ENCODE measurements around the gene ATP2B1.

ATP2B1 gene

GRCh38 chr12:89655841-89656240, 52.8 kb downstream of the ATP2B1 start:
- H3K27ac ChIP-seq = no peak overlapping the region
- no peak for TF ChIP-seq CTCF (conservative IDR thresholded peaks at IDR 0.05)

GRCh38 chr12:89651192-89651591, 57.4 kb downstream of the ATP2B1 start:
- no peak for TF ChIP-seq CTCF (conservative IDR thresholded peaks at IDR 0.05)
- no peak overlapping the region for H3K27ac ChIP-seq

- TF ChIP-seq CTCF (conservative IDR thresholded peaks at IDR 0.05) = no peak
- H3K27ac ChIP-seq = no peak overlapping the region
These were observed 58.4 kb downstream of the ATP2B1 start for GRCh38 chr12:89650239-89650638.

- no peak for TF ChIP-seq CTCF (conservative IDR thresholded peaks at IDR 0.05)
- H3K27ac ChIP-seq = no peak overlapping the region
These were observed 58.8 kb downstream of the ATP2B1 start for GRCh38 chr12:89649820-89650219.

GRCh38 chr12:89649139-89649538, 59.5 kb downstream of the ATP2B1 start:
- no peak for TF ChIP-seq CTCF (conservative IDR thresholded peaks at IDR 0.05)
- no peak overlapping the region for H3K27ac ChIP-seq

- TF ChIP-seq CTCF (conservative IDR thresholded peaks at IDR 0.05) = no peak
- H3K27ac ChIP-seq = no peak overlapping the region
These were observed 60.3 kb downstream of the ATP2B1 start for GRCh38 chr12:89648211-89648930.

GRCh38 chr12:89645434-89645833, 63.2 kb downstream of the ATP2B1 start:
- TF ChIP-seq CTCF (conservative IDR thresholded peaks at IDR 0.05) = no peak
- peak overlapping the region; percentile 44 for H3K27ac ChIP-seq
